GM21423 (cell line): ENCODE measurements around the gene CMTM4.

ENCODE experiments used
- ATAC-seq: cut with Tn5 transposase; IDR thresholded peaks from one replicate; pipeline ENCODE4 v1.9.1; 2021; ENCODE audit warnings: mild to moderate bottlenecking, moderate library complexity; ENCODE audit not compliant: unreplicated experiment

The CMTM4 gene

GRCh38 chr16:66696669-66697630 lies at the start of gene CMTM4:
Gene CMTM4 (minus strand): TSS chr16:66696743. CDS start chr16:66696525, 218 bp downstream.
- peak; percentile 93 for ATAC-seq

DNA sequence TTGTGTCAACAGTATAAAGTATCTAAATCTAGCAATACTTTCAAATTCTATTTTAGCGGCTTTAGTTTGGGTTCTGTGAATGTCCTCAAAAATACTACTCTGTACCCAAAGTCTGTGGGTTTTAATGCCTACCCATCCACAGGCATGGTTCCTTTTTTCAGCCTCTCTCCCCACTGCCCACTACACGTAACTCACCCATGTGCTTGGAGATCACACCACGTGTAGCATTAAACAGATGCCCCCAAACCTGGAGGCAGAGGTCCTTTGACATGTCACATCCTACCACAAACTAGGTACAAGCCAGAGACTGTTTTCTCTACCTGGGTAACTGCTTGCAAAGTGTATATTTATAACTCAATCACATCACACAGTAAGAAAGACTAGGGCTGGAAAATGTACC lies 49.5 kb upstream of the CMTM4 start:
- no peak for ATAC-seq

GRCh38 chr16:66741950-66742808 lies 45.6 kb upstream of the CMTM4 start:
- ATAC-seq = no peak

- no peak for ATAC-seq
Measured at GRCh38 chr16:66741169-66741900, 44.8 kb upstream of the CMTM4 start.

DNA sequence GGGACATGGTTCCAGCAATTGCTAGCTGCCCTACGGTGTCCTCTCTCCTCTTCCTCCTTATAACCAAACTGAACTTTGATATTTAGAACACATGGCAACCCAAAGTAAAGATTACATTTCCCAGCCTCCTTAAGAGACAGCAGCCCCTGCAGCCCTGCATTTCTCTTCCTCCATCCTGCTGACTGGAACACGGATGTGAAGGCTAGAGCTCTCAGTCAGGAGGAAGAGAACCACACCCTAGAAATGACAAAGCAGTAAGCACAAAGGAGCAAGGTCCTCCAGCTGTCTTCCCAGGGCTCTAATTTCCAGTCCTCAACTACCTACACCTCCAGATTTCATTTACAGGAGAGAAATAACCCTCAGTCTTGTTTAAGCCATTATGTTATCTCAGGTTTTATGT lies 44.0 kb upstream of the CMTM4 start:
- ATAC-seq = no peak

- ATAC-seq = no peak
Measured at GRCh38 chr16:66740010-66740409, 43.5 kb upstream of the CMTM4 start.

DNA sequence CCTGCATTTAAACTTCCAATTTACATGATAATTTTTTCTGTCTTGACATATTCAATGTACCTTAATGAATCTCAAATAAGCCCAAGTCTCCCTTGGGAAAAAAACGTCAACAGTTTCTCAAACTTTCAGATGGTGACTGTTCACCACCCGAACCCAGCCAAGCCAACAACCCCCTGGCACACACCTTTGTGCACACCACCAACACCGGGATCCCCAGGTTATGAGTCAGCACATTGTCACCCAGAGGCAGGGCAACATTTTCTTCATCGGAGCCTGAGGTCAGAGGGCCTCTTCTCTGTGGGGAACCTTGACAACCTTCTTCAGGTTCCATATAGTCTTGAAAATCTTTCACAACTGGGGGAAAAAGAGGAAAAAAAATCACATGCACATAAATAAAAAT lies 39.3 kb upstream of the CMTM4 start:
- no peak for ATAC-seq

GRCh38 chr16:66731101-66731500 lies 34.6 kb upstream of the CMTM4 start:
- no peak for ATAC-seq

- no peak for ATAC-seq
Measured at GRCh38 chr16:66728804-66729203, 32.3 kb upstream of the CMTM4 start.

GRCh38 chr16:66728117-66728787 lies 31.7 kb upstream of the CMTM4 start:
- no peak for ATAC-seq

DNA sequence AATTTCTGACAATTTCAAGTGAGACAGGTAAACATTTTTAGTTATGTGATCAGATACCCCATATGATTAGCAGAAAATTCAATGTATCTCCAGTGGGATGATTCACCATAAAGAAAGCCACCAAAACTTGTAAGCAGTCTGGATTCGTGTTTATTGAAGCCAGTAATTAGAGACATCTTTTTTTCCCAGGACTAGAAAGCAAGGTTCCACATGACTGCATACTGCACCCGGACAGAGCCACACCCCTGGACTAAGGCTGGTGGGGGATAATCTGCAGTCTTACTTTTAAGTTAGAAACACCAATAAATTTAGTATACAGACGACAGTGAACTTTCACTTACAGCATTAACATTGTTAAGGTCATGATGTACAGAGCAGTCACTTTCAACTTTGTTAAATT lies 24.2 kb upstream of the CMTM4 start:
- no peak for ATAC-seq

GRCh38 chr16:66719246-66719645 lies 22.7 kb upstream of the CMTM4 start:
- ATAC-seq = no peak

DNA sequence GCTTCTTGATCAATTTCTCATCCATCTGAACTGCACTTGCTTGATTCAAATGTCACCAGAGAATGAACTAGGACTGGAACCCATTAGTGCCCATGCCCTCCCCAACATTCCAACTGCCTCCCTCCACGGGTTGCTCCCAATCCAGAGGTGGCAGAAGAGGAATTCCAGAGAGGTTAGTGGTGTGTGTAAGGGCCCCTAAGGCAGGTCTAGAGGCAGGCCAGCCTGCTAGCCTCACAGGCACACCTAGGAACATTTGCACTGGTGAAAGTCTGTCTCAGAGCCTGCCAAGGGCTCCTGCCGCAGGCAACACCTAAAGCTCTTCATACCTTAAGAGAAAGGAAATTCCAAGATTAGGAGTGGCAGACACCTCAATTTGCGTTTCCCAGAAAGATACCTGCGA lies 21.2 kb upstream of the CMTM4 start:
- no peak for ATAC-seq

- no peak for ATAC-seq
Measured at GRCh38 chr16:66717112-66717675, 20.7 kb upstream of the CMTM4 start.

DNA sequence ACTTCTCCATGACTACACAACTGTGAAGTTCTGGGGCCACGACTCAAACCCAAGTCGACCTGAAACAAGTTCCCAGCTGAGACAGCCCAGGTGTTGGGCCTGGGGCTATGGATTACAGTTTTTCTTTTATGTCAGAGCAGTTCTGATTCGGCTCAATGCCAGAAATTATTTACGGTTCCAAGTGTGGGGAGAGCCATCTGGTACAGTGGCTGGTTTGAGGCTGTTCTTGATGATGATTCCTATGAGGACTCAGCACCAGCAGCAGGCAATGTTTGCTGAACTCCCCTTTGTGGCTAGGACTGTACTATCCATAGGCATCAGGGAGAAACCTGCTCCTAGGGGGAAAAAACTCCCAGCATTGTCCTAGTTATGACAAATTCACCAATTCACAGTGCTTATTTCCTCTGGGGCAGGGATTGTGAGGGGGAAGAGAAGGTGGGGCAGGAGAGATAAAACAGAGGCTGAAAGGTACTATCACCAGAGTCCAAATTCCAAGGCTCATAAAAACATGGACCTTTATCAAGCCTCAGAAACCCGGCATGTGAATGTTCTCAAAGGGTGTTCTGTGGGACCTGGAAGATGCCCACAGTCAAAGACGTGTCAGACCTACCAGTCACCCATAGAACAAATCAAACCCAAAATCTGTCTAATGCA lies 18.2 kb upstream of the CMTM4 start:
- ATAC-seq = no peak

- ATAC-seq = no peak
Measured at GRCh38 chr16:66714062-66714461, 17.5 kb upstream of the CMTM4 start.

GRCh38 chr16:66713076-66713475 lies 16.5 kb upstream of the CMTM4 start:
- ATAC-seq = no peak

- ATAC-seq = no peak
Measured at GRCh38 chr16:66712512-66712911, 16.0 kb upstream of the CMTM4 start.

GRCh38 chr16:66711581-66711980 lies 15.0 kb upstream of the CMTM4 start:
- no peak for ATAC-seq

GRCh38 chr16:66706506-66706880 lies 9.9 kb upstream of the CMTM4 start:
- ATAC-seq = no peak
